ENCODE results near the gene MAGI2. TPM values are rescaled to one million over a fixed set of nuclear protein-coding genes. Genes with fewer than 3 reads are reported as not detected.

MAGI2 gene
- total RNA-seq, 2 experiments from 2014 or later, result 0.17 TPM

GRCh38 chr7:79199961-79200360, 253.5 kb downstream of the MAGI2 start:
- H3K36me3 Mint-ChIP-seq, result no peaks in the 10 kb centered on the region
- no peaks in the 10 kb centered on the region for H3K27me3 Mint-ChIP-seq
- H3K9me3 Mint-ChIP-seq, result peaks cover 8% of the 10 kb centered on the region
- H3K27ac Mint-ChIP-seq, result no peak overlapping the region
- intact Hi-C loops (cut with micrococcal nuclease), result no loop called here
- CTCF ChIA-PET, result no interaction called here
- no peaks in the 10 kb centered on the region for H3K4me1 Mint-ChIP-seq (ENCODE audit: low read depth)
- DNase-seq, result no peak
- POLR2A ChIA-PET, result no interaction called here
- H3K4me3 Mint-ChIP-seq, result no peak overlapping the region

- Mint-ChIP-seq H3K9me3 (peaks cover 8% of the 10 kb centered on the region), H3K36me3 (no peaks in the 10 kb centered on the region), H3K27ac (no peak overlapping the region), H3K4me1 (ENCODE audit: low read depth) (no peaks in the 10 kb centered on the region), H3K27me3 (no peaks in the 10 kb centered on the region), H3K4me3 (no peak overlapping the region)
- no peak for DNase-seq
- intact Hi-C loops (cut with micrococcal nuclease), result no loop called here
- ChIA-PET POLR2A (no interaction called here), CTCF (no interaction called here)
These were observed 254.2 kb downstream of the MAGI2 start for GRCh38 chr7:79199266-79199665.

GRCh38 chr7:79185605-79186004, 267.9 kb downstream of the MAGI2 start:
- Mint-ChIP-seq H3K9me3 (peaks cover 3% of the 10 kb centered on the region), H3K27ac (no peak overlapping the region), H3K36me3 (no peaks in the 10 kb centered on the region), H3K4me3 (no peak overlapping the region), H3K27me3 (no peaks in the 10 kb centered on the region), H3K4me1 (ENCODE audit: low read depth) (no peaks in the 10 kb centered on the region)
- no peak for DNase-seq
- ChIA-PET POLR2A (no interaction called here), CTCF (interaction anchor here (0.6 kb wide), 1 partner anchor 1225 kb away, joined by 3 read pairs; no protein-coding TSS in a partner anchor)
- intact Hi-C loops (cut with micrococcal nuclease), result no loop called here

GRCh38 chr7:79182283-79182682, 271.2 kb downstream of the MAGI2 start:
- no peak overlapping the region for H3K4me3 Mint-ChIP-seq
- peaks cover 6% of the 10 kb centered on the region for H3K9me3 Mint-ChIP-seq
- no peaks in the 10 kb centered on the region for H3K27me3 Mint-ChIP-seq
- H3K4me1 Mint-ChIP-seq (ENCODE audit: low read depth), result no peaks in the 10 kb centered on the region
- CTCF ChIA-PET, result no interaction called here
- no peak overlapping the region for H3K27ac Mint-ChIP-seq
- POLR2A ChIA-PET, result no interaction called here
- intact Hi-C loops (cut with micrococcal nuclease), result no loop called here
- no peaks in the 10 kb centered on the region for H3K36me3 Mint-ChIP-seq
- DNase-seq, result no peak

GRCh38 chr7:79180533-79180932, 272.9 kb downstream of the MAGI2 start:
- DNase-seq, result no peak
- H3K9me3 Mint-ChIP-seq, result peaks cover 6% of the 10 kb centered on the region
- no peaks in the 10 kb centered on the region for H3K27me3 Mint-ChIP-seq
- H3K4me3 Mint-ChIP-seq, result no peak overlapping the region
- H3K36me3 Mint-ChIP-seq, result no peaks in the 10 kb centered on the region
- CTCF ChIA-PET, result interaction anchor here (0.6 kb wide), 1 partner anchor 46 kb away, joined by 3 read pairs; no protein-coding TSS in a partner anchor
- intact Hi-C loops (cut with micrococcal nuclease), result no loop called here
- POLR2A ChIA-PET, result no interaction called here
- no peaks in the 10 kb centered on the region for H3K4me1 Mint-ChIP-seq (ENCODE audit: low read depth)
- no peak overlapping the region for H3K27ac Mint-ChIP-seq

GRCh38 chr7:79176859-79177477, 276.5 kb downstream of the MAGI2 start:
- Mint-ChIP-seq H3K27me3 (no peaks in the 10 kb centered on the region), H3K4me3 (no peak overlapping the region), H3K36me3 (no peaks in the 10 kb centered on the region), H3K4me1 (ENCODE audit: low read depth) (no peaks in the 10 kb centered on the region), H3K9me3 (peaks cover 3% of the 10 kb centered on the region), H3K27ac (no peak overlapping the region)
- intact Hi-C loops (cut with micrococcal nuclease), result loop anchor here (2.0 kb wide), 1 partner anchor 1156 kb away; no protein-coding TSS in a partner anchor
- DNase-seq, result no peak
- ChIA-PET CTCF (interaction anchor here (0.8 kb wide), 1 partner anchor 20 kb away, joined by 3 read pairs; no protein-coding TSS in a partner anchor), POLR2A (no interaction called here)

GRCh38 chr7:79175374-79175773, 278.1 kb downstream of the MAGI2 start:
- H3K27ac Mint-ChIP-seq, result no peak overlapping the region

GRCh38 chr7:79165225-79165624, 288.2 kb downstream of the MAGI2 start:
- H3K4me3 Mint-ChIP-seq, result no peak overlapping the region
- H3K4me1 Mint-ChIP-seq (ENCODE audit: low read depth), result no peaks in the 10 kb centered on the region
- H3K27me3 Mint-ChIP-seq, result no peaks in the 10 kb centered on the region
- no peak overlapping the region for H3K27ac Mint-ChIP-seq
- peaks cover 8% of the 10 kb centered on the region for H3K9me3 Mint-ChIP-seq
- DNase-seq, result no peak
- ChIA-PET CTCF (no interaction called here), POLR2A (no interaction called here)
- no peaks in the 10 kb centered on the region for H3K36me3 Mint-ChIP-seq
- intact Hi-C loops (cut with micrococcal nuclease), result no loop called here

More at GRCh38 chr7:79175374-79175773, 278.1 kb downstream of the MAGI2 start:
- peaks cover 3% of the 10 kb centered on the region for H3K9me3 Mint-ChIP-seq
- POLR2A ChIA-PET, result no interaction called here
- no peaks in the 10 kb centered on the region for H3K4me1 Mint-ChIP-seq (ENCODE audit: low read depth)
- DNase-seq, result no peak
- no peaks in the 10 kb centered on the region for H3K27me3 Mint-ChIP-seq
- intact Hi-C loops (cut with micrococcal nuclease), result no loop called here
- CTCF ChIA-PET, result no interaction called here
- H3K4me3 Mint-ChIP-seq, result no peak overlapping the region
- no peaks in the 10 kb centered on the region for H3K36me3 Mint-ChIP-seq

GRCh38 chr7:79159040-79159664, 294.3 kb downstream of the MAGI2 start:
- H3K9me3 Mint-ChIP-seq, result peaks cover 3% of the 10 kb centered on the region
- no peaks in the 10 kb centered on the region for H3K36me3 Mint-ChIP-seq
- ChIA-PET POLR2A (no interaction called here), CTCF (no interaction called here)
- no peak overlapping the region for H3K27ac Mint-ChIP-seq
- intact Hi-C loops (cut with micrococcal nuclease), result no loop called here
- H3K4me3 Mint-ChIP-seq, result no peak overlapping the region
- no peak for DNase-seq
- no peaks in the 10 kb centered on the region for H3K27me3 Mint-ChIP-seq
- H3K4me1 Mint-ChIP-seq (ENCODE audit: low read depth), result no peaks in the 10 kb centered on the region

GRCh38 chr7:79157281-79157680, 296.2 kb downstream of the MAGI2 start:
- no peak overlapping the region for H3K4me3 Mint-ChIP-seq
- H3K4me1 Mint-ChIP-seq (ENCODE audit: low read depth), result no peaks in the 10 kb centered on the region
- intact Hi-C loops (cut with micrococcal nuclease), result no loop called here
- H3K27me3 Mint-ChIP-seq, result no peaks in the 10 kb centered on the region
- no peaks in the 10 kb centered on the region for H3K36me3 Mint-ChIP-seq
- no peak overlapping the region for H3K27ac Mint-ChIP-seq
- no peak for DNase-seq
- POLR2A ChIA-PET, result no interaction called here
- H3K9me3 Mint-ChIP-seq, result peaks cover 3% of the 10 kb centered on the region
- CTCF ChIA-PET, result no interaction called here

GRCh38 chr7:79149831-79150230, 303.6 kb downstream of the MAGI2 start:
- Mint-ChIP-seq H3K4me3 (no peak overlapping the region), H3K4me1 (ENCODE audit: low read depth) (no peaks in the 10 kb centered on the region), H3K36me3 (no peaks in the 10 kb centered on the region), H3K27me3 (no peaks in the 10 kb centered on the region), H3K9me3 (peaks cover 2% of the 10 kb centered on the region), H3K27ac (no peak overlapping the region)
- POLR2A ChIA-PET, result no interaction called here
- intact Hi-C loops (cut with micrococcal nuclease), result no loop called here
- DNase-seq, result no peak
- CTCF ChIA-PET, result no interaction called here

- H3K36me3 Mint-ChIP-seq, result no peaks in the 10 kb centered on the region
- CTCF ChIA-PET, result no interaction called here
- POLR2A ChIA-PET, result no interaction called here
- no peak for DNase-seq
- H3K4me1 Mint-ChIP-seq (ENCODE audit: low read depth), result no peaks in the 10 kb centered on the region
- H3K9me3 Mint-ChIP-seq, result peaks cover 6% of the 10 kb centered on the region
- H3K27ac Mint-ChIP-seq, result no peak overlapping the region
- no peak overlapping the region for H3K4me3 Mint-ChIP-seq
- no peaks in the 10 kb centered on the region for H3K27me3 Mint-ChIP-seq
- intact Hi-C loops (cut with micrococcal nuclease), result no loop called here
These were observed 310.8 kb downstream of the MAGI2 start for GRCh38 chr7:79142706-79143105.

- H3K36me3 Mint-ChIP-seq, result no peaks in the 10 kb centered on the region
- intact Hi-C loops (cut with micrococcal nuclease), result no loop called here
- no peak for DNase-seq
- H3K9me3 Mint-ChIP-seq, result peaks cover 7% of the 10 kb centered on the region
- ChIA-PET CTCF (no interaction called here), POLR2A (no interaction called here)
- no peak overlapping the region for H3K27ac Mint-ChIP-seq
- no peaks in the 10 kb centered on the region for H3K27me3 Mint-ChIP-seq
- no peak overlapping the region for H3K4me3 Mint-ChIP-seq
- H3K4me1 Mint-ChIP-seq (ENCODE audit: low read depth), result no peaks in the 10 kb centered on the region
These were observed 312.2 kb downstream of the MAGI2 start for GRCh38 chr7:79141252-79141651.
